Heart left ventricle (tissue), 16 donors: ENCODE measurements around the gene PARM1. TPM values are rescaled to one million over a fixed set of nuclear protein-coding genes. Genes with fewer than 3 reads are reported as not detected.

Experiments
- ATAC-seq, 4 donors: fragments of 200-7000 bp; cut with Tn5 transposase; one replicate each; pipeline ENCODE4 v1.9.1; 2020 to 2022; ENCODE audit warnings: moderate library complexity in 4 of 4, mild to moderate bottlenecking in 3 of 4, moderate number of reproducible peaks in 1 of 4
- DNase-seq, 5 donors: peaks; one replicate each; pipeline ENCODE4 v3.0.0-alpha.2; 2020
- H3K27ac ChIP-seq, 12 donors: fragments of 200-600 bp; sonication (generic) in 4 of 12; one replicate each; pipeline versions ENCODE4 v1.5.0 to v1.8.0; 2016 to 2022; ENCODE audit warnings: mild to moderate bottlenecking in 2 of 12
- H3K27me3 ChIP-seq, 9 donors: fragments of 200-600 bp; sonication (generic) in 2 of 9; one replicate each; pipeline versions ENCODE4 v1.5.1 to v1.8.0; 2016 to 2022; ENCODE audit warnings: mild to moderate bottlenecking in 3 of 9
- H3K36me3 ChIP-seq, 9 donors: fragments of 200-600 bp; sonication (generic) in 2 of 9; one replicate each; pipeline versions ENCODE4 v1.5.0 to v1.8.0; 2018 to 2022; ENCODE audit warnings: mild to moderate bottlenecking in 2 of 9
- H3K4me1 ChIP-seq, 12 donors: fragments of 200-600 bp; sonication (generic) in 4 of 12; one replicate each; pipeline versions ENCODE4 v1.5.0 to v1.8.0; 2016 to 2022; ENCODE audit warnings: mild to moderate bottlenecking in 3 of 12
- H3K4me3 ChIP-seq, 12 donors: fragments of 200-600 bp; sonication (generic) in 4 of 12; one replicate each; pipeline versions ENCODE4 v1.5.0 to v1.8.0; 2017 to 2022; ENCODE audit warnings: mild to moderate bottlenecking in 9 of 12, moderate library complexity in 4 of 12
- H3K9me3 ChIP-seq, 12 donors: fragments of 200-600 bp; sonication (generic) in 4 of 12; one replicate each; pipeline versions ENCODE4 v1.5.0 to v1.8.0; 2016 to 2022; ENCODE audit warnings: mild to moderate bottlenecking in 1 of 12
- POLR2A ChIP-seq, 2 donors: fragments of 450-650 bp; IDR thresholded peaks; one replicate each; pipeline ENCODE4 v1.6.1; 2017; ENCODE audit warnings: antibody characterized with exemption in 2 of 2, mild to moderate bottlenecking in 2 of 2, moderate library complexity in 2 of 2
- whole genome bisulfite sequencing, 4 donors: extraction: QIAGEN DNeasy Blood & Tissue Kit in 2 of 4; methylation state at CpG; one replicate each; pipeline versions ENCODE4 v1.1.5 to v1.1.7; 2013 to 2018; 5-methylcytosine and 5-hydroxymethylcytosine counted together
- intact Hi-C, 10 donors: fragments of 100-400 bp; cut with DNase I; formaldehyde crosslinking; loops; one replicate each; pipeline versions ENCODE4 v1.11.1 to v1.14.2; 2022
- polyA plus RNA-seq, 2 donors: library from polyadenylated mRNA; stranded (reverse); fragments of 200-250 nt; gene quantifications; one replicate each; pipeline ENCODE4 v1.2.3, GENCODE V29; 2013
- total RNA-seq, 9 donors: library from RNA; depleted of rRNA in 2 of 9; stranded (reverse); fragments of >200 nt in 2 of 9; fragmentation: NEBNext Ultra II Directional in 3 of 9; extraction: Animal tissue kit (Norgen Biotek cat#: 25700) in 3 of 9; gene quantifications; one replicate each; pipeline versions ENCODE4 v1.1.0 to v1.2.4, GENCODE V29; 2016 to 2023
- TF ChIP-seq, protein P1 (sequence below), 12 donors: fragments of 200-600 bp; sonication (generic) in 4 of 12; IDR thresholded peaks; one replicate each; pipeline versions ENCODE4 v1.5.0 to v1.8.0; 2018 to 2022; ENCODE audit warnings: antibody characterized with exemption in 12 of 12, mild to moderate bottlenecking in 5 of 12
- donor health status: ischemic (EF 13 %, LVEDD 7.1; RV severe dilation, severe dysfunction).
- donor health status: healthy with polysubstance abuse.
- donor health status: DM: no; HTN: yes; CAD: no.
- donor health status: DM: no; HTN: no; CAD: no.
- donor health status: ischemic (EF 25% LVEDD 6.9; RV normal size, moderate dysfunction).
- donor health status: ischemic (EF 25% LVEDD 5.7; RV mildly dilated, moderate dysfunction).
- donor health status: healthy.
- donor health status: DM: yes; HTN: yes; CAD: no.
- donor health status: ischemic (EF 35%, LVEDD 5.7; RV mildly dilated, moderate dysfunction).
- donor health status: nonischemic (EF 11% LVEDD 7.7; RV severe dilation, severe dysfunction).
- donor health status: DM: yes; HTN: yes; CAD: no.
- donor health status: PGD.
- donor health status: ischemic (EF 29% LVEDD 5.4; RV normal size, mild dysfunction).
- donor health status: nonischemic (EF 23%, LVEDD 6.1; RV moderate dilation, normal function).

PARM1 gene
- total and polyA plus RNA-seq, 11 donors: 28.8 to 144 (median 75.2) TPM

DNA sequence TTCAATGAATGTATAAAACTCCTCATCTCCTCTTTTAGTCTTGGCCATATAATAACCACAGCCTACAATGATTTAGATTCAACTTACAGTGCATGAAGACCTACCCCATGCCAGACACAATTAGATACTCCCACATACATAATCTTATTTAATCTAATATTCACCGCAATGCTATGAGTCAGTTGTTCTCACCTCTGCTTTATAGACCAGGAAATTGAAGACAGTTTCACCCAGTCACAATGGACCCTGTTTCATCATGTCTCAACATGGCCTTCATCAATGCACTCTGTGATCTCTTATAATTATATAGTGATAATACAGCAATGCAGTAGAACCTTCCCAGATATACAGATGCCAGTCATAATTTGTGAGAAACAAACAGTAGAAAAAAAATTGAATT, 148.6 kb downstream of the PARM1 start:
- TF ChIP-seq, protein P1, sequence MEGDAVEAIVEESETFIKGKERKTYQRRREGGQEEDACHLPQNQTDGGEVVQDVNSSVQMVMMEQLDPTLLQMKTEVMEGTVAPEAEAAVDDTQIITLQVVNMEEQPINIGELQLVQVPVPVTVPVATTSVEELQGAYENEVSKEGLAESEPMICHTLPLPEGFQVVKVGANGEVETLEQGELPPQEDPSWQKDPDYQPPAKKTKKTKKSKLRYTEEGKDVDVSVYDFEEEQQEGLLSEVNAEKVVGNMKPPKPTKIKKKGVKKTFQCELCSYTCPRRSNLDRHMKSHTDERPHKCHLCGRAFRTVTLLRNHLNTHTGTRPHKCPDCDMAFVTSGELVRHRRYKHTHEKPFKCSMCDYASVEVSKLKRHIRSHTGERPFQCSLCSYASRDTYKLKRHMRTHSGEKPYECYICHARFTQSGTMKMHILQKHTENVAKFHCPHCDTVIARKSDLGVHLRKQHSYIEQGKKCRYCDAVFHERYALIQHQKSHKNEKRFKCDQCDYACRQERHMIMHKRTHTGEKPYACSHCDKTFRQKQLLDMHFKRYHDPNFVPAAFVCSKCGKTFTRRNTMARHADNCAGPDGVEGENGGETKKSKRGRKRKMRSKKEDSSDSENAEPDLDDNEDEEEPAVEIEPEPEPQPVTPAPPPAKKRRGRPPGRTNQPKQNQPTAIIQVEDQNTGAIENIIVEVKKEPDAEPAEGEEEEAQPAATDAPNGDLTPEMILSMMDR (IDR thresholded peaks at IDR 0.05): no peak
- TF ChIP-seq POLR2A (IDR thresholded peaks at IDR 0.05): no peak
- WGBS, 4 donors: 82 to 92% (median 88%) methylated on average over 1 of the region's 1 CpG
- DNase-seq: no peak

DNA sequence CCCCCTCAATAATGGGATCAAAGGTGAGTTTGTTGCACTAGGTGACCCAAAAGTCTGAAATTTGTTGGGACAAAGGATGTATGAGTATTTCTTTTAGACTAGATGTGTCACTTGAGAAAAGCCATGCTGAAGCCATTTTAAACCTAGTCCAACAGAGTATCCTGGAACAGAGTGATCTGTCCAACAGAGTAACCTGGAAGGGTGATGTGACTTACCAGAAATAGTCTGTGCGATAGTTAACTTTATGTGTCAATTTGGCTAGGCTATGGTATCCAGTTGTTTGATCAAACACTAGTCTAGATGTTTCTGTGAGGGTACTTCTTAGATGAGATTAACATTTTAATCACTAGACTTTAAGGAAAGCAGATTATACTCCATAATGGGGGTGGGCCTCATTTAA, 154.5 kb downstream of the PARM1 start:
- no peak overlapping the region for H3K27ac ChIP-seq
- DNase-seq (no peak), ATAC-seq (no peak)
- no peaks in the 10 kb centered on the region for H3K36me3 ChIP-seq
- intact Hi-C loops: no loop called here
- H3K9me3 ChIP-seq: peaks cover 0 to 6% (median 0%) of the 10 kb centered on the region in 12 donors
- 45 to 94% (median 90%) methylated on average over 1 of the region's 1 CpG for WGBS, 4 donors
- no peaks in the 10 kb centered on the region for H3K27me3 ChIP-seq
- H3K4me1 ChIP-seq: no peaks in the 10 kb centered on the region
- TF ChIP-seq, protein P1 (IDR thresholded peaks at IDR 0.05): no peak
- TF ChIP-seq POLR2A (IDR thresholded peaks at IDR 0.05): no peak
- H3K4me3 ChIP-seq: no peak overlapping the region

More for the DNA sequence above, 148.6 kb downstream of the PARM1 start:
- Histone ChIP-seq H3K27me3 (no peaks in the 10 kb centered on the region), H3K4me1 (no peaks in the 10 kb centered on the region), H3K4me3 (no peak overlapping the region), H3K27ac (no peak overlapping the region), H3K9me3 (peaks cover 0 to 6% (median 0%) of the 10 kb centered on the region in 12 donors), H3K36me3 (no peaks in the 10 kb centered on the region)
- ATAC-seq: no peak
- intact Hi-C loops: no loop called here

DNA sequence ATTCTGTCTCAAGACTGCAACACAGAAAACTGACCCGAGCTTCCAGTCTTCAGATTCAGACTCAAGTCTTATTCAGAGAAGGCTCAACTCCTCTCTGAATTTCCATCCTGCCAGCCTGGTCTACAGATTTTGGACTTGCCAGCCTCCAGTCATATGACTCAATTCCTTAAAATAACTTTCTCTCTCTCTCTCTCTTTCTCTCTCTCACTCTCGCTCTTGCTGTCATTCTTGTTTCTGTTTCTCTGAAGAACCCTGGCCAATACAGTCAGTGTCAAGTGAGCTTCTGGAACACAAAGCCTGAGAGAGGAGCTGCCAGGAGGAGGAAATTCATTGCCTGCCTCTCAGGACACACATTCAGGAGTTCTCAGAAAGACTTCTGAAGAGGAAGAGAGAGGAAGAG, 154.9 kb downstream of the PARM1 start:
- DNase-seq (no peak), ATAC-seq (peak in 3 of 4 donors; percentile 51 to 67 (median 58))
- no peak for TF ChIP-seq POLR2A (IDR thresholded peaks at IDR 0.05)
- TF ChIP-seq, protein P1 (IDR thresholded peaks at IDR 0.05): no peak
- intact Hi-C loops: no loop called here
- peaks cover 0 to 6% (median 0%) of the 10 kb centered on the region in 12 donors for H3K9me3 ChIP-seq
- H3K27me3 ChIP-seq: no peaks in the 10 kb centered on the region
- WGBS, 4 donors: 55 to 70% (median 62%) methylated on average over 2 of the region's 2 CpGs
- peak overlapping the region in 1 of 12 donors; percentile 10 for H3K27ac ChIP-seq
- H3K36me3 ChIP-seq: no peaks in the 10 kb centered on the region
- H3K4me1 ChIP-seq: no peaks in the 10 kb centered on the region
- no peak overlapping the region for H3K4me3 ChIP-seq

DNA sequence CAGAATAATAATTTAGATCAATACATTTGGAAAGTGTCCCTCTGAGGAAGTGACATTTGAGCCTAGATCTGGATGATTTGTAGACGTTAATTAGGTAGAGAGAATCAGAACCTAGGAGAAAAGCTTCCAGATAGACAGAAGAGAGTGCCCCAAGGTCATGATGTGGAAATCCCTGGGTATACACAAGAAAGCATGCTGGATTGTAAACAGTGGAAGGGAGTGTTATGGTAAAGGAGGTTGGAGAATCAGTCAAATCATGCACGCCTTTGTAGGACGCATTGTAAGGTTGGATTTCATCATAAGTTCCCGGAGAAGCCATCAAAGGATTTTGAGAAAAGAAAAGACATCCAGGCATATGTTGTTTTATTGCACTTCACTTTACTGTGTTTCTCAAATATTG, 156.3 kb downstream of the PARM1 start:
- WGBS, 4 donors: 78 to 92% (median 86%) methylated on average over 4 of the region's 4 CpGs
- ATAC-seq (no peak), DNase-seq (no peak)
- intact Hi-C loops: no loop called here
- H3K9me3 ChIP-seq: peaks cover 0 to 6% (median 0%) of the 10 kb centered on the region in 12 donors
- no peaks in the 10 kb centered on the region for H3K4me1 ChIP-seq
- no peaks in the 10 kb centered on the region for H3K27me3 ChIP-seq
- TF ChIP-seq POLR2A (IDR thresholded peaks at IDR 0.05): no peak
- H3K4me3 ChIP-seq: no peak overlapping the region
- no peaks in the 10 kb centered on the region for H3K36me3 ChIP-seq
- H3K27ac ChIP-seq: no peak overlapping the region

DNA sequence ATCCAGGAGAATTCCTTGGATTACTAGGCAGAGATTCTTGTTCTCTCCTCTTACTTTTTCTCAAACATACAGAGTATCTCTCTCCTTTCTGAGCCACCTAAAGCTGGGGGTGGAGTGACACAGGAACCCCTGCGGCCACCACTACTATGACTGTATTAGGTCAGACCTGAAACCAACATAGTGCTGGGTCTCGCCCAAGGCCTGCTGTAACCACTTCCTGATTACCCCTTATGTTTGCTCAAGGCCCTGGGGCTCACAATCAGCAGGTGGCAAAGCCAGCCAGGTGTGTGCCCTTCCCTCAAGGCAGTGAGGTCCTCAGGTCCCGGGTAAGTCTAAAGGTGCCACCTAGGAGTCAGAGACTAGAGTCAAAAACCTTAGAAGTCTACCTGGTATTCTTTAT, 166.4 kb downstream of the PARM1 start:
- no peak for ATAC-seq
- no peaks in the 10 kb centered on the region for H3K36me3 ChIP-seq
- WGBS, 4 donors: 73 to 86% (median 81%) methylated on average over 3 of the region's 3 CpGs

More for the DNA sequence above, 166.4 kb downstream of the PARM1 start:
- no peaks in the 10 kb centered on the region for H3K27me3 ChIP-seq
- H3K27ac ChIP-seq: no peak overlapping the region
- TF ChIP-seq, protein P1 (IDR thresholded peaks at IDR 0.05): no peak
- no peak for TF ChIP-seq POLR2A (IDR thresholded peaks at IDR 0.05)
- no peak overlapping the region for H3K4me3 ChIP-seq
- H3K4me1 ChIP-seq: no peaks in the 10 kb centered on the region
- intact Hi-C loops: no loop called here
- peaks cover 0 to 49% (median 9%) of the 10 kb centered on the region in 12 donors for H3K9me3 ChIP-seq
- no peak for DNase-seq
